Upper lobe of right lung (tissue), 1 donor: ENCODE data around the gene FATE1. TPM values are rescaled to one million over a fixed set of nuclear protein-coding genes. Genes with fewer than 3 reads are reported as not detected.
A peak's percentile ranks its signal among the peaks of the same experiment; 100 is the strongest.

Experiments used
- ATAC-seq: fragments of 200-7000 bp; cut with Tn5 transposase; one replicate; pipeline ENCODE4 v1.9.1; 2020; ENCODE audit warnings: mild to moderate bottlenecking, moderate library complexity
- DNase-seq: peaks from one replicate; pipeline ENCODE4 v3.0.0-alpha.2; 2020
- H3K27ac ChIP-seq: fragments of 200-600 bp; one replicate; pipeline ENCODE4 v1.8.0; 2022
- H3K27me3 ChIP-seq: fragments of 200-600 bp; one replicate; pipeline ENCODE4 v1.8.0; 2022; ENCODE audit warnings: mild to moderate bottlenecking
- H3K36me3 ChIP-seq: fragments of 200-600 bp; one replicate; pipeline ENCODE4 v1.8.0; 2022
- H3K4me1 ChIP-seq: fragments of 200-600 bp; one replicate; pipeline ENCODE4 v1.8.0; 2022
- H3K4me3 ChIP-seq: fragments of 200-600 bp; one replicate; pipeline ENCODE4 v1.8.0; 2022; ENCODE audit warnings: mild to moderate bottlenecking
- H3K9me3 ChIP-seq: fragments of 200-600 bp; one replicate; pipeline ENCODE4 v1.8.0; 2022
- intact Hi-C: fragments of 100-400 bp; cut with DNase I; formaldehyde crosslinking; loops from one replicate; pipeline ENCODE4 v1.11.0; 2022
- total RNA-seq: library from RNA; stranded (reverse); fragmentation: NEBNext Ultra II Directional; extraction: Animal tissue kit (Norgen Biotek cat#: 25700); gene quantifications from one replicate; pipeline ENCODE4 v1.2.1, GENCODE V29; 2021
- TF ChIP-seq, protein P1 (sequence below): fragments of 200-600 bp; IDR thresholded peaks from one replicate; pipeline ENCODE4 v1.8.0; 2022; ENCODE audit warnings: antibody characterized with exemption
- donor health status: DM: no; HTN: yes; CAD: no; lungs with severe emphysema.

FATE1 gene
- total RNA-seq, 1 donor from 2014 or later, result not detected

DNA sequence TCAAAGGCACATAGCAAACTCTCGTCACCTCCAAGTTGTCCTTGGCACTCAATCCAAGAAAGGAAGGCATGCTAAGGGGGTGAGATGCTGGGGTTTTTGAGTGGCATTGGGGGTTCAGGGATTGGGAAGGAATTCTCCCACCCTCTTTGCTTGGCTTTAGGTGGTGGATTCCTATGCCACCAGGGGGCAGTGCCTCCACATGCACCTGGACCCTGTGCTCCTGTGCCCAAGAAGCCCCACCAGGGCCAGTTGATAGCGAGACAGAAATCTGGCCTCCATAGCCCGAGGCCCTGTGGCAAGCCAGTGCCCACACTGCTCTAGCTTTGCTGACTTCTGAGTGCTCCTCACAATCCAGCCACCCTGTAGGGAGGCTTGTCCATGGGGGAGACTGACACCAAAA lies 2.0 kb upstream of the FATE1 start:
- Histone ChIP-seq H3K9me3 (no peaks in the 10 kb centered on the region), H3K27ac (no peak overlapping the region), H3K36me3 (no peaks in the 10 kb centered on the region), H3K4me3 (no peak overlapping the region), H3K27me3 (no peaks in the 10 kb centered on the region), H3K4me1 (no peaks in the 10 kb centered on the region)
- TF ChIP-seq, protein P1, sequence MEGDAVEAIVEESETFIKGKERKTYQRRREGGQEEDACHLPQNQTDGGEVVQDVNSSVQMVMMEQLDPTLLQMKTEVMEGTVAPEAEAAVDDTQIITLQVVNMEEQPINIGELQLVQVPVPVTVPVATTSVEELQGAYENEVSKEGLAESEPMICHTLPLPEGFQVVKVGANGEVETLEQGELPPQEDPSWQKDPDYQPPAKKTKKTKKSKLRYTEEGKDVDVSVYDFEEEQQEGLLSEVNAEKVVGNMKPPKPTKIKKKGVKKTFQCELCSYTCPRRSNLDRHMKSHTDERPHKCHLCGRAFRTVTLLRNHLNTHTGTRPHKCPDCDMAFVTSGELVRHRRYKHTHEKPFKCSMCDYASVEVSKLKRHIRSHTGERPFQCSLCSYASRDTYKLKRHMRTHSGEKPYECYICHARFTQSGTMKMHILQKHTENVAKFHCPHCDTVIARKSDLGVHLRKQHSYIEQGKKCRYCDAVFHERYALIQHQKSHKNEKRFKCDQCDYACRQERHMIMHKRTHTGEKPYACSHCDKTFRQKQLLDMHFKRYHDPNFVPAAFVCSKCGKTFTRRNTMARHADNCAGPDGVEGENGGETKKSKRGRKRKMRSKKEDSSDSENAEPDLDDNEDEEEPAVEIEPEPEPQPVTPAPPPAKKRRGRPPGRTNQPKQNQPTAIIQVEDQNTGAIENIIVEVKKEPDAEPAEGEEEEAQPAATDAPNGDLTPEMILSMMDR, result peak; percentile 30
- intact Hi-C loops, result no loop called here
- DNase-seq (no peak), ATAC-seq (peak; percentile 35)

DNA sequence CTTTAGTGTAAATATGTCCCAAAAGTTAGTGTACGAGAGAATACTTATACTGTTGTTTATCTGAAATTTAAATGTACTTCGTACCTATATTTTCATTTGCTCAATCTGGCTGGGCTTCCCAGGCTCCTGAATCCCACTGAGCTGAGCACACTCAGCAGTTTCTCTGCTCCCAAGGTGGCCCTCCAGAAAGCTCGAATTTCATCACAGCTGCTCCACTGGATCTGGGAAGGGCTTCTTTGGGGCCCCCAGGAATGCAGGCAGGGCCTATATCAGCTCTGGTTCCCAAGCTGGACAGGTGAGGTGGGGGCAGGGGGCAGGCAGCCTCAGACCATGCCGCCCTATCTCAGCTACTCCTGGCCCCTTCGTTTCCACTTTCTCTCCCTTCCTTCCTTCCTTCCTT lies 1.5 kb upstream of the FATE1 start:
- TF ChIP-seq, protein P1, result no peak
- Histone ChIP-seq H3K27ac (no peak overlapping the region), H3K9me3 (no peaks in the 10 kb centered on the region), H3K27me3 (no peaks in the 10 kb centered on the region), H3K4me3 (no peak overlapping the region), H3K4me1 (no peaks in the 10 kb centered on the region), H3K36me3 (no peaks in the 10 kb centered on the region)
- ATAC-seq (no peak), DNase-seq (no peak)
- intact Hi-C loops, result no loop called here

DNA sequence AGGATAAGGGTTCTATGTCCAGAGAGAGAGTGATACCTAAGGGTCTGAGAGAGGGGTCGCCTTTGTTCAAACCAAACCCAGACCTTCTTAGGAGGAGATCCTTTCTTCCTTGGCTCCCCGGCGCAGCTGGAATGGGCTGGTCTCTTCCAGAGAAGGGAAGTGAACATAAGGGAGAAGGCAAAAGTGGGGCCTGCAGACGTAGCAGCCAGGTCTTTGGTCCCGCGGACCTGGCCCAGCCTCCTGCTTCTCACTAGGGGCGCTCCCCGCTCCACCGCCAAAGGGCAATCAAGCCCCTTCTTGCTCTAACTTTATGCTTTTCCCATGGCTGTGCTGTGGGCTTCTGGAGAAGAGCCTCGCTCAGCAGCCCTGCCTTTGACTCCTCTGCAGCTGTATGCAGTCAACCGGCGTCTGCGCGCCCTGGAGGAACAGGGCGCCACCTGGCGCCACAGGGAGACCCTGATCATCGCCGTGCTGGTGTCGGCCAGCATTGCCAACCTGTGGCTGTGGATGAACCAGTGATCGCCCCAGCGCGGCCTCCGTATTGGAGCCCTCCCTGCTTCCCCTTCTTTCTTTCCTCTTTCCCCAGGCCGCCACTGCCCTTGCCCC lies 6.5 kb downstream of the FATE1 start:
- TF ChIP-seq, protein P1, result peak; percentile 20
- peak; percentile 45 for ATAC-seq

DNA sequence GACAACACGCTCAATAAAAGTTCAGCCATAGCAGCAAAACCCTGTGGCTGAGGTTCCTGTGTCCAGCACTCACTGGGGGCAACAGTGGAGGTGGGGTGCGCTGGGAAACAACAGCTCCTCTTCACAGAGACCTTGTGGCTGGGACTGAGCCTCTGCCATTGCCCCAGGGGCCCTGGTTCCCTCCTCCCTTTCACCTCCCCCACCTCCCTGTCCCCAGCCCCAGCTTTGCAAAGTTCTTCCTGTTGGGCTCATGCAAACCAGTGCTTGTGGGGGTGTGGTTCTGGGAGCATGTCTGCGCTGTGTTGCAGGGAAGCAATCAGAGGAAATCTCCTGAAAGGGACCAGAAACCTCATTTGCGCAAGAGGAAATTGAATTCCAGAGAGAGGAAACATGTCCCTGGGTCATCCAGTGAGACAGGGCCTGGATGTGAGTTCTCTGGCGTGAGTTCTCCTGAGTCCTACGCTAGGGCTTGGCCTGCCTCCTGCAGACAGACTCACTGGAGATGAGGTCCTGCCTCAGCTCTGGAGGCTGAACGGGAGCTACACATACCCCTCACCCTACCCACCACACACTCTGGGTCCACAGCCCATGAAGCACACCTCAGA lies 7.4 kb downstream of the FATE1 start:
- DNase-seq, result no peak
- intact Hi-C loops, result no loop called here
- no peaks in the 10 kb centered on the region for H3K27me3 ChIP-seq
- H3K4me1 ChIP-seq, result no peaks in the 10 kb centered on the region
- no peaks in the 10 kb centered on the region for H3K9me3 ChIP-seq
- ATAC-seq, result no peak
- no peak overlapping the region for H3K4me3 ChIP-seq
- TF ChIP-seq, protein P1, result no peak
- H3K27ac ChIP-seq, result no peak overlapping the region
- no peaks in the 10 kb centered on the region for H3K36me3 ChIP-seq

More for the DNA sequence above, 6.5 kb downstream of the FATE1 start:
- no peaks in the 10 kb centered on the region for H3K4me1 ChIP-seq
- H3K9me3 ChIP-seq, result no peaks in the 10 kb centered on the region
- intact Hi-C loops, result no loop called here
- H3K4me3 ChIP-seq, result no peak overlapping the region
- H3K36me3 ChIP-seq, result no peaks in the 10 kb centered on the region
- no peak for DNase-seq
- H3K27ac ChIP-seq, result no peak overlapping the region
- no peaks in the 10 kb centered on the region for H3K27me3 ChIP-seq

DNA sequence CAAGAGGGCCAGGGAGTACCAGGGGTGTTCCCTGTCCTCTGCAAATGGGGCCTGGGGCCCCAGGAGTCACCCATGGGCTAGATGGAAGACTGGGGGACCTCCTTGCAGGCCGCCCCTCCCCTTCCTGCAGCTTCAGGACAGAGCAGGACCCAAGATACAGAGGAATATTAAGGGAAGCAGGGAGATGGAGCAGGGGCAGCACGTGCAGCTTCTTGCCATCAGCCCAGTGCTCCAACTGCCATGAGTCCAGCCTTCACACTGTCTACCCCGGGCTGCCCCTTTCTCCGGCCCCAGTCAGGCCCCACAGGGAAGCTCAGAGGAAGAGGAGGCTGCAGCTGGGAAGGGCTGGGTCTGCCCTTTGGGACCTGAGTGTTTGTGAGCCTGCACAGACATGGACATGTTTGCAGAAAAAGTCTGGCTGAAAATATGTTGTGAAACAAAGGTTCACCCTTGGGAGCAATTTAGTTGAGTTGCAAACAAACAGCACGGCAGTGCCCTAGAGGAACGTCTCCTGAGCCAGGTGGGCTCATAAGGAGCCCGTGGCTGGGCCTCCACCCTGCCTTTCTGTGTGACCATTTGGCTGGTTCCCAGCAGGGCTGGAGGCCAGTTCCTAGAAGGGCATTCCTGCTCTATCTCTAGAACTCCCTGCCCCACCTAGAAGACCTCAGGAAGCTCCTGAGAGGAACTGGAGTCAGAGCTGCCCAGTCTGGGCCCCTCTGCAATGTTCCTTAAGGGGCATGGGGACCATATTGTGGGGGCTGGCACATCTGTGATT lies 8.9 kb downstream of the FATE1 start:
- H3K27me3 ChIP-seq, result no peaks in the 10 kb centered on the region
- DNase-seq, result no peak

More for the DNA sequence above, 8.9 kb downstream of the FATE1 start:
- TF ChIP-seq, protein P1, result no peak
- intact Hi-C loops, result no loop called here
- H3K27ac ChIP-seq, result no peak overlapping the region
- no peaks in the 10 kb centered on the region for H3K36me3 ChIP-seq
- no peak overlapping the region for H3K4me3 ChIP-seq
- peak; percentile 37 for ATAC-seq
- H3K4me1 ChIP-seq, result no peaks in the 10 kb centered on the region
- H3K9me3 ChIP-seq, result no peaks in the 10 kb centered on the region
